MM.1S (cell line): ENCODE measurements around the gene PSMB5.

Experiments used
- EZH2 ChIP-seq: fragments of 300-600 bp; sonication (generic); optimal IDR thresholded peaks from 2 replicates; pipeline ENCODE3; 2017; ENCODE audit warnings: low read depth, mild to moderate bottlenecking, antibody characterized with exemption, low read length, mixed read lengths
- TF ChIP-seq, protein P1 (sequence below): fragments of 300-600 bp; sonication (generic); IDR thresholded peaks from 2 replicates; pipeline ENCODE4 v1.5.1; 2016; ENCODE audit warnings: antibody characterized with exemption, low read length, mixed read lengths

- TF ChIP-seq, protein P1, sequence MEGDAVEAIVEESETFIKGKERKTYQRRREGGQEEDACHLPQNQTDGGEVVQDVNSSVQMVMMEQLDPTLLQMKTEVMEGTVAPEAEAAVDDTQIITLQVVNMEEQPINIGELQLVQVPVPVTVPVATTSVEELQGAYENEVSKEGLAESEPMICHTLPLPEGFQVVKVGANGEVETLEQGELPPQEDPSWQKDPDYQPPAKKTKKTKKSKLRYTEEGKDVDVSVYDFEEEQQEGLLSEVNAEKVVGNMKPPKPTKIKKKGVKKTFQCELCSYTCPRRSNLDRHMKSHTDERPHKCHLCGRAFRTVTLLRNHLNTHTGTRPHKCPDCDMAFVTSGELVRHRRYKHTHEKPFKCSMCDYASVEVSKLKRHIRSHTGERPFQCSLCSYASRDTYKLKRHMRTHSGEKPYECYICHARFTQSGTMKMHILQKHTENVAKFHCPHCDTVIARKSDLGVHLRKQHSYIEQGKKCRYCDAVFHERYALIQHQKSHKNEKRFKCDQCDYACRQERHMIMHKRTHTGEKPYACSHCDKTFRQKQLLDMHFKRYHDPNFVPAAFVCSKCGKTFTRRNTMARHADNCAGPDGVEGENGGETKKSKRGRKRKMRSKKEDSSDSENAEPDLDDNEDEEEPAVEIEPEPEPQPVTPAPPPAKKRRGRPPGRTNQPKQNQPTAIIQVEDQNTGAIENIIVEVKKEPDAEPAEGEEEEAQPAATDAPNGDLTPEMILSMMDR: no peak
- no peak for TF ChIP-seq EZH2
Observed at GRCh38 chr14:23013054-23013748, 21.5 kb downstream of the PSMB5 start.
